Fibroblast of villous mesenchyme (primary cell): ENCODE data around the gene MEF2C. TPM values are rescaled to one million over a fixed set of nuclear protein-coding genes. Genes with fewer than 3 reads are reported as not detected.

Source experiments
- DNase-seq: peaks from one replicate; pipeline ENCODE4 v3.0.0-alpha.2; 2010; ENCODE audit warnings: low read depth
- H3K4me3 ChIP-seq: 2 replicates; pipeline ENCODE4 v1.5.1; 2011; ENCODE audit warnings: low read depth, mild to moderate bottlenecking, low read length
- total RNA-seq: library from RNA; depleted of rRNA; stranded (reverse); fragments of >200 nt; gene quantifications from 2 replicates; pipeline ENCODE4 v1.2.3, GENCODE V29; 2012
- TF ChIP-seq, protein P1 (sequence below): IDR thresholded peaks from 2 replicates; pipeline ENCODE4 v1.5.1; 2012; ENCODE audit warnings: low read depth, mild to moderate bottlenecking, low read length; ENCODE audit not compliant: insufficient read depth

The MEF2C gene
- total RNA-seq, 1 donor, result 16.0 TPM

DNA sequence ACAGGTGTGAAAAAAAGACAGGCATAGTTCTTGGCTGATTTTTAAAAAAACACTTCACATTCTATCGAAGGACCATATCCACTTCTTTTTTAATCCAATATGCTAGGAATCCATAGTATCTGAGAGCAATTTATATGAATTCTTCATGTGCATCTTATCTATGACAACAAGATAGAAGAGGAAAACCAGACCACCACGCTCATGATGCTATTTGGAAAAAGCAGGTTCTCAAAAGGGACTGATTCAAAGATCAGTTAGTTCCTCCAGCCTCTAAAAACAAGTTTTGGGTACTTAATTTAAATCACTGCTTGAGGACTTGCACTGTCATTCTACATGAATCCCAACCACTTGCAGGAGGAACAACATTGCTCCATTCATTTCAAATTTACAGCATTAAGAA, 6.3 kb downstream of the MEF2C start:
- no peak overlapping the region for H3K4me3 ChIP-seq
- TF ChIP-seq, protein P1, sequence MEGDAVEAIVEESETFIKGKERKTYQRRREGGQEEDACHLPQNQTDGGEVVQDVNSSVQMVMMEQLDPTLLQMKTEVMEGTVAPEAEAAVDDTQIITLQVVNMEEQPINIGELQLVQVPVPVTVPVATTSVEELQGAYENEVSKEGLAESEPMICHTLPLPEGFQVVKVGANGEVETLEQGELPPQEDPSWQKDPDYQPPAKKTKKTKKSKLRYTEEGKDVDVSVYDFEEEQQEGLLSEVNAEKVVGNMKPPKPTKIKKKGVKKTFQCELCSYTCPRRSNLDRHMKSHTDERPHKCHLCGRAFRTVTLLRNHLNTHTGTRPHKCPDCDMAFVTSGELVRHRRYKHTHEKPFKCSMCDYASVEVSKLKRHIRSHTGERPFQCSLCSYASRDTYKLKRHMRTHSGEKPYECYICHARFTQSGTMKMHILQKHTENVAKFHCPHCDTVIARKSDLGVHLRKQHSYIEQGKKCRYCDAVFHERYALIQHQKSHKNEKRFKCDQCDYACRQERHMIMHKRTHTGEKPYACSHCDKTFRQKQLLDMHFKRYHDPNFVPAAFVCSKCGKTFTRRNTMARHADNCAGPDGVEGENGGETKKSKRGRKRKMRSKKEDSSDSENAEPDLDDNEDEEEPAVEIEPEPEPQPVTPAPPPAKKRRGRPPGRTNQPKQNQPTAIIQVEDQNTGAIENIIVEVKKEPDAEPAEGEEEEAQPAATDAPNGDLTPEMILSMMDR, result no peak
- no peak for DNase-seq

DNA sequence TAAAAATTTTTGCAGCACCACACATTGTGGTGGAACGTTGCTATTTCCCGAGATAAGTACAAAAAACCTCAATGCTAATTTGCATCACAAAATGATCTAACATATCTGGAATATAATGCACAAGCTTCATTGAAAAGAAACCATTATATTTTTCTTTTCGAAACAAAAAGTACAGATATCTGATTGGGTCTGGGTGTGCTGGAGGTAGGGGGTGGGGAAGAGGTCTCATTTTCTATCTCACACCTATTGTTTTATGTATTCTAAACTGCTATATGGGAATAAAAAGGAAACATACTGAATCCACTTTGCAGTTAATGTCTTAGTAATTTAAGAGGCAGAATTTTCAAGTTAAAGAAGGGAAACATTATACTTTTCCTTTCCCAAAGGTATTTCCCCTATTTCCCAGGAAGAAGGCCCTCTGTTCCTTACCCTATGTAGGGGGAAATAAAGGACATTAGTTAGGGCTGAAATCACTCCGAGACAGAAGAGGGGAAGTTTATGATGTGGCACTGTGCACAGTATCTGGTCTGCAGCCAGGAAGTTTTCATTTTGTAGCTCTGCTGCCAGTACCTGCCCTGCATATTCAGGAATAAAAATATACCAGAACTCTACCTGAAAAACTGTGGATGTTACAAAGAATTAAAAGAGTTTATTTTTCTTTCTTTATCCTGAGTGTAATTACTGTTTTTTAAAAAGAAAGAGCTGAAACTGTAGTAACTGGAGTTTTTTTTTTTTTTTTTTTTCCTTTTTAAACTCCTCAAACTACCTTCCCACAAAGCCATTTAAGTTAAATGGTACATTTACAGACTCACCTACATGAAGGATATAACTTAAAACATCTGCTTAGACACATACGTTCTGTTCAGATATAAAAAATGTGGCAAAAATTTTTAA, 7.4 kb downstream of the MEF2C start:
- TF ChIP-seq, protein P1, result no peak
- DNase-seq, result no peak
- H3K4me3 ChIP-seq, result no peak overlapping the region

DNA sequence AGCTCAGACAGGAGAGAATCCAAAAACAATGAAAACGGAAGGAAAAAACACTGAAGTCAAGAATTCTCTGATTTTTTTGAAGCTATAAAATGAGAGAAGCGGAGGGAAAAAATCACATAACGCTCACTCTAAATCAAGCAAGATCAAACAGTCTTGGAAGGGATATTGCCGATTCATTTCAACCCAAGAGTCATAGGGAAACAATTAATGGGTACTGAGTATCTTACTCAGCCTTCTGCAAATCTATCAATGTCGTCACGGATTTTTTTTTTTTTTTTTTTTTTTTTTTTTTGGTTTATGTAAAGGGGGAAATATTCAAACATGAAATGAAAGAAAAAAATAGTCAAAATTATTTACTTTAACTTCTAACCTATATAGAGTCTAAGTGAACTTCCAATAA, 9.5 kb downstream of the MEF2C start:
- DNase-seq, result no peak
- TF ChIP-seq, protein P1, result no peak
- no peak overlapping the region for H3K4me3 ChIP-seq

DNA sequence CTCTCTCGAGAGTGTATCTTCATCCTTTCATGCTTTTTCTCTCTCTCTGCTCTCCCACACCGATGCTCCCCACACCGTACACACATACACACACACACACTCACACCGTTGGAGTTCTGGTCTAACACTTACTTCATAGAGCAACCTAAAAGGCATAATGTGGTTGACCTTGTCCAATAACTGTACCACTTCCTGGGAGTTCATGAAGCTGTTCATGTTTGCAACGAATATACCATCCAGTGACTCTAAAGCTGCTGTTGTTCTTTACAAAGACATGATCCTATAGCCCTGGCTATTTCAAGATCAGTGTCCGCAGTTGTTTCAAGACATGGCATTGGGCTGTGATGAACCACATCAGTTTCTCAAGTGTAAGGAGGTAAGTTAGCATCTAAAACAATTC, 10.0 kb downstream of the MEF2C start:
- no peak overlapping the region for H3K4me3 ChIP-seq
- TF ChIP-seq, protein P1, result no peak
- DNase-seq, result no peak

DNA sequence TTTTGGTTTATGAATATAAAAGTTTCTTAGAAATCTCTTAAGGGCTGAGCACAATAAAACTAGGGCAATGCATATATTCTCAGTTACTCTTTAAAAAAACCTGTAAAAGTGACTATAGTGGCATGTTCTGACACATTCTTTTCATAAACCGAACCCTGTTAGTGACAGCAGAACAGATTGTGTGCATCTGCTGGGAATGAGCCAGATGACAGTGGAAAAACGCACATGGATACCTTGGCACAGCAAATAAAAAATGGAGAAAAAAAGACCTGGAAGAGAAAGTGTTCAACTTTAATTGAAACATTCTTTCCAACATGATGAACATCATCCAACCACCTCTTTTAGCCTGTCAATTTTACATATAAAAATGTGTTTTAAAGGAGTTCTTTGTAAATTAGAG, 12.7 kb downstream of the MEF2C start:
- TF ChIP-seq, protein P1, result no peak
- H3K4me3 ChIP-seq, result no peak overlapping the region
- no peak for DNase-seq

DNA sequence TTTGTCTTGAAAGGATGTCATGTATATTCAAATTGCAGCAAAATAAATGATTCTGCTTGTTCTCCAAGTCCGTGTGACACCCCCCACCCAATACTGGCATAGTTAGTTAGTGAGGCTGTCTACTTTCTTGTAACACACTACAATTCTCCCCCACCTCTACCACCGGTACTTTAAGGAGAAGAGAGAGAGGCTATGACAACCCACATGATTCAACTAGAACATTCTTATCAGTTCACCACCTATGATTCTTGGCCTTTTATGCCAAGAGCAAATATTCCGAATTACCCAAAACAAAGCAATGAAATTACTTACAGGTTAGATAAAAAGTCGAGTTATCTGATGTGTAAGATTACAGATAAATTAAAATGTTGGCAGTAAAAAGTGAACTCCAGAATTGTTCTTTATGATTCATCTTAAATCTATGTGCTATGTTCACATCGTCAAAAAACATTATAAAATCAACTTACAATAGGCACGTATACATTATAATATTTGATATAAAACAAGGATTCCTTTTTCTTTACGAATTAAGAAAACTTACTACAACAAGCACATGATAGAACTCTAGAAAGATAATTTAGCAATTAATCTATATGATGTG, 14.4 kb downstream of the MEF2C start:
- DNase-seq, result no peak
- H3K4me3 ChIP-seq, result no peak overlapping the region
- TF ChIP-seq, protein P1, result no peak
